ENCODE data around the gene C1QTNF8.

DNA sequence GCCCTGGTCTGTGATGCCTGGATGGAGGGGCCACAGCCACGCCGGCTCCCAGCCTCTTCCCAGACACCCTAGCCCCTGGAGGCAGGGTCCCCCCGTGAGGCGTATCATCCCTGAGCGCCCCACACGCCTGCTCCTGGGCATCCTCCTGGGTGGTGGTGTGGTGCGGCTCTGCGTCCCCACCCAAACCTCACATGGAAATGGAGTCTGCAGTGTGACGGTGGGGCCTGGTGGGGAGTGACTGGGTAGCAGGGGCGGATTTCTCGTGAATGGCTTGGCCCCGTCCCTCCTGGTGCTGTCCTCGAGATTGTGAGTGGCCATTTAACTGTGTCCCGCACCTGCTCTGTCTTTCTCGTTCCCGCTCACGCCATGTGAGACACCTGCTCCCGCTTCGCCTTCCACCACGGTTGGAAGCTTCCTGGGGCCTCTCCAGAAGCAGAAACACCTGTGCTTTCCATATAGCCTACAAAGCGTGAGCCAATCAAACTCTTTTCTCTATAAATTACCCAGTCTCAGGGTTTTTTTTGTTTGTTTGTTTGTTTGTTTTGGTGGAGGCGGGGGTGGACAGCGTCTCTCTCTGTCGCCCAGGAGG, 29.4 kb downstream of the C1QTNF8 start:
- TF ChIP-seq, protein P1, sequence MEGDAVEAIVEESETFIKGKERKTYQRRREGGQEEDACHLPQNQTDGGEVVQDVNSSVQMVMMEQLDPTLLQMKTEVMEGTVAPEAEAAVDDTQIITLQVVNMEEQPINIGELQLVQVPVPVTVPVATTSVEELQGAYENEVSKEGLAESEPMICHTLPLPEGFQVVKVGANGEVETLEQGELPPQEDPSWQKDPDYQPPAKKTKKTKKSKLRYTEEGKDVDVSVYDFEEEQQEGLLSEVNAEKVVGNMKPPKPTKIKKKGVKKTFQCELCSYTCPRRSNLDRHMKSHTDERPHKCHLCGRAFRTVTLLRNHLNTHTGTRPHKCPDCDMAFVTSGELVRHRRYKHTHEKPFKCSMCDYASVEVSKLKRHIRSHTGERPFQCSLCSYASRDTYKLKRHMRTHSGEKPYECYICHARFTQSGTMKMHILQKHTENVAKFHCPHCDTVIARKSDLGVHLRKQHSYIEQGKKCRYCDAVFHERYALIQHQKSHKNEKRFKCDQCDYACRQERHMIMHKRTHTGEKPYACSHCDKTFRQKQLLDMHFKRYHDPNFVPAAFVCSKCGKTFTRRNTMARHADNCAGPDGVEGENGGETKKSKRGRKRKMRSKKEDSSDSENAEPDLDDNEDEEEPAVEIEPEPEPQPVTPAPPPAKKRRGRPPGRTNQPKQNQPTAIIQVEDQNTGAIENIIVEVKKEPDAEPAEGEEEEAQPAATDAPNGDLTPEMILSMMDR (IDR thresholded peaks at IDR 0.05): no peak
- no peak for TF ChIP-seq EZH2 (IDR thresholded peaks at IDR 0.05; ENCODE audit: borderline replicate concordance, insufficient read depth, low read depth, low read length, poor library complexity, severe bottlenecking)

Data from B cell (primary cell).